GM12878 (cell line): Measurements from ENCODE around the gene KIF2A. TPM values are rescaled to one million over a fixed set of nuclear protein-coding genes. Genes with fewer than 3 reads are reported as not detected.

ENCODE experiments used
- ATAC-seq: fragments of 200-7000 bp; cut with Tn5 transposase; 3 replicates; pipeline ENCODE4 v1.9.1; 2020; ENCODE audit warnings: mild to moderate bottlenecking, moderate library complexity
- BruUV-seq: library from RNA; stranded (reverse); fragments of 400-500 nt; replicated peaks from 2 replicates; lab custom pipeline; 2021; lab: Mats Ljungman, UMichigan
- CTCF ChIA-PET: fragments of 300-600 bp; sonication (Branson Sonifier 250); formaldehyde crosslinking; extraction: SDS; loops from one replicate; lab custom pipeline; 2021; ENCODE audit warnings: inconsistent platforms; lab: Yijun Ruan, JAX
- POLR2A ChIA-PET: fragments of 350-600 bp; formaldehyde crosslinking; extraction: SDS; loops from one replicate; lab custom pipeline; 2021; ENCODE audit warnings: inconsistent platforms; lab: Charles Lee
- RAD21 ChIA-PET: fragments of 300-600 bp; sonication (Branson Sonifier 250); formaldehyde crosslinking; loops from one replicate; lab custom pipeline; 2023; ENCODE audit warnings: antibody characterized with exemption; ENCODE audit not compliant: unreplicated experiment; lab: Charles Lee
- SMC1A ChIA-PET: fragments of 300-600 bp; sonication (Branson Sonifier 250); formaldehyde crosslinking; loops from one replicate; lab custom pipeline; 2023; ENCODE audit not compliant: unreplicated experiment, uncharacterized antibody; lab: Charles Lee
- DNase-seq: peaks from one replicate; pipeline ENCODE4 v3.0.0-alpha.2; 2011; ENCODE audit warnings: low read depth, low spot score
- FAIRE-seq: peaks from 3 replicates; lab custom pipeline; 2011; peaks lifted over from hg19 to GRCh38; lab: Jason Lieb, UNC
- H2AFZ ChIP-seq: 2 replicates; pipeline ENCODE4 v1.6.0; 2011; ENCODE audit warnings: low read depth, low read length, control low read depth; ENCODE audit not compliant: control insufficient read depth
- H3K27ac ChIP-seq: 2 replicates; pipeline ENCODE4 v1.5.1; 2011; ENCODE audit warnings: control low read depth; ENCODE audit not compliant: control insufficient read depth, insufficient read depth
- H3K27me3 ChIP-seq, 2 experiments: replicated peaks in 1 of 2; 2 replicates each; pipeline versions ENCODE4 v1.6.0 to v1.6.1; 2011; ENCODE audit warnings: low read length in 1 of 2; ENCODE audit not compliant: control insufficient read depth in 2 of 2, insufficient read depth in 2 of 2
- H3K36me3 ChIP-seq, 2 experiments: 2 replicates each; pipeline ENCODE4 v1.5.1; 2011; ENCODE audit warnings: low read length in 1 of 2; ENCODE audit not compliant: control insufficient read depth in 2 of 2, insufficient read depth in 2 of 2
- H3K4me1 ChIP-seq: 2 replicates; pipeline ENCODE4 v1.6.1; 2011; ENCODE audit warnings: mild to moderate bottlenecking, low read length, moderate library complexity, mixed read lengths; ENCODE audit not compliant: control insufficient read depth, insufficient read depth
- H3K4me2 ChIP-seq: 2 replicates; pipeline ENCODE4 v1.6.0; 2011; ENCODE audit warnings: control low read depth; ENCODE audit not compliant: control insufficient read depth, insufficient read depth
- H3K4me3 ChIP-seq: fragments of 200-600 bp; sonication (generic); 2 replicates; pipeline ENCODE4 v1.5.1; 2016
- H3K79me2 ChIP-seq: 2 replicates; pipeline ENCODE4 v1.6.0; 2011; ENCODE audit warnings: low read length; ENCODE audit not compliant: control insufficient read depth, insufficient read depth
- H3K9ac ChIP-seq: 2 replicates; pipeline ENCODE4 v1.8.0; 2011; ENCODE audit warnings: low read length, control low read depth, mixed read lengths; ENCODE audit not compliant: control insufficient read depth, insufficient read depth
- H3K9me3 ChIP-seq: replicated peaks from 3 replicates; pipeline ENCODE4 v1.5.1; 2011; ENCODE audit warnings: mild to moderate bottlenecking, low read length; ENCODE audit not compliant: control insufficient read depth, insufficient read depth
- H4K20me1 ChIP-seq: 2 replicates; pipeline ENCODE4 v1.6.0; 2011; ENCODE audit not compliant: control insufficient read depth, insufficient read depth
- BHLHE40 ChIP-seq, 2 experiments: fragments of 450-650 bp in 1 of 2; IDR thresholded peaks; 2 replicates each; pipeline ENCODE4 v1.6.1; 2011 to 2017; ENCODE audit warnings: low read depth in 2 of 2, borderline replicate concordance in 1 of 2, improper control_type of control experiment in 1 of 2, low read length in 1 of 2, mild to moderate bottlenecking in 1 of 2
- CREB1 ChIP-seq: IDR thresholded peaks from 2 replicates; pipeline ENCODE4 v1.6.1; 2012; ENCODE audit warnings: low read depth, mild to moderate bottlenecking, inconsistent platforms
- EP300 ChIP-seq, 2 experiments: fragments of 150-350 bp in 1 of 2; IDR thresholded peaks; 2 replicates each; pipeline ENCODE4 v1.6.1; 2011 to 2012; ENCODE audit warnings: low read depth in 2 of 2, low read length in 2 of 2, borderline replicate concordance in 1 of 2, improper control_type of control experiment in 1 of 2, inconsistent platforms in 1 of 2; ENCODE audit not compliant: control insufficient read depth in 1 of 2
- ETV6 ChIP-seq, 2 experiments: fragments of 450-650 bp in 1 of 2; IDR thresholded peaks in 1 of 2; conservative IDR thresholded peaks in 1 of 2; 2 replicates each; pipeline ENCODE4 v1.6.1; 2014; ENCODE audit warnings: antibody characterized with exemption in 1 of 2, borderline replicate concordance in 1 of 2, low read depth in 1 of 2, mild to moderate bottlenecking in 1 of 2, moderate library complexity in 1 of 2
- GATAD2B ChIP-seq: fragments of 450-650 bp; conservative IDR thresholded peaks from 2 replicates; pipeline ENCODE4 v1.6.1; 2017; ENCODE audit warnings: low read depth, mild to moderate bottlenecking, moderate library complexity
- PML ChIP-seq: IDR thresholded peaks from 2 replicates; pipeline ENCODE4 v1.6.1; 2012; ENCODE audit warnings: low read length, inconsistent platforms
- WGBS: methylation state at CpG from one replicate; pipeline ENCODE4 v1.1.6; 2016; ENCODE audit warnings: low lambda C conversion rate; ENCODE audit not compliant: insufficient replicate concordance, insufficient coverage; ENCODE audit errors: missing lambda C conversion rate; 5-methylcytosine and 5-hydroxymethylcytosine counted together
- in situ Hi-C: fragments of 300-500 bp; cut with MboI; formaldehyde crosslinking; loops from 9 replicates; pipeline ENCODE4 v1.14.3; 2018; ENCODE audit warnings: mixed read lengths
- intact Hi-C: fragments of 100-400 bp; cut with micrococcal nuclease; formaldehyde crosslinking; loops from one replicate; pipeline ENCODE4 v1.14.2; 2022; ENCODE audit not compliant: unreplicated experiment
- polyA plus RNA-seq, 11 experiments: library from polyadenylated mRNA; depleted of rRNA in 4 of 11; unstranded in 6 of 11; stranded (reverse) in 5 of 11; fragments of >200 nt; fragmentation: Nextera tagmentation in 4 of 11; fragmentation: Illumina TruSeq in 1 of 11; extraction: Ambion mirVana in 4 of 11; extraction: Trizol in 1 of 11; gene quantifications; 1 replicate in 1 of 11; 2 replicates in 10 of 11; pipeline versions ENCODE4 v1.2.1 to v1.2.3, GENCODE V29; 2011 to 2016; ENCODE audit warnings: inconsistent platforms in 2 of 11, missing spikeins in 2 of 11, low read depth in 1 of 11
- total RNA-seq, 4 experiments: library from RNA; depleted of rRNA in 3 of 4; stranded (reverse); fragments of >200 nt in 3 of 4; fragmentation: Illumina TruSeq in 1 of 4; extraction: Trizol in 1 of 4; gene quantifications; 2 replicates each; pipeline versions ENCODE4 v1.2.1 to v1.2.3, GENCODE V29; 2013 to 2021
- TF ChIP-seq, protein P1 (sequence below): fragments of 450-650 bp; formaldehyde crosslinking; IDR thresholded peaks from 2 replicates; pipeline ENCODE4 v1.4.0; 2022; ENCODE audit warnings: mild to moderate bottlenecking, moderate library complexity

KIF2A gene
- total and polyA plus RNA-seq, 10 of the 15 experiments (the other 5 are each of a cell fraction or from before 2014, with no cell fraction given), result 35.9 to 124 (median 80.1) TPM

DNA sequence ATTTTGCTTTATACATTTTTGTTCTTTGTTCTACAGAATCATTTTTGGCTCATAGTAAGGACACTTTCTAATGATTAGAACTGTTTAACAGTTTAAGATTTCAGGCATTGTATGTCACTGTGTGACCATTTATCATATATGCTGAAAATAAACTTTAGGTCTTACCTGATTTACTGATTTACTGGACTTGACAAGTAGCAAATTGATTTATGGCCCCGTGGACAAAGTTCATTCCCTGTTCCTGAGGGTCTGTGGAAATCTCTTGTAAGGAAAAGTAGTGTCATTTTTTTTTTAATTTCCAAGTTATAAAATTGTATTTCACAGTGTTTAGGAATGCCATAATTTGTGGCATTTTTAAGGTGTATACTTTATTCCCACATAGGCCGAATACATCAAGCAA is 40.7 kb downstream of the KIF2A start:
- CTCF ChIA-PET, result interaction anchor here (1.5 to 3.7 kb wide), 2 partner anchors 8 to 122 kb away, joined by 4 to 21 read pairs; no protein-coding TSS in a partner anchor
- peaks cover 34% of the 10 kb centered on the region for H3K79me2 ChIP-seq
- no peak overlapping the region for H3K4me2 ChIP-seq
- TF ChIP-seq ETV6 (conservative IDR thresholded peaks at IDR 0.05 in 1 of 2, IDR thresholded peaks at IDR 0.05 in 1 of 2; ENCODE audit: borderline replicate concordance in 1 of 2, low read depth in 1 of 2) (no peak), BHLHE40 (IDR thresholded peaks at IDR 0.05; ENCODE audit: borderline replicate concordance in 1 of 2, low read depth in 2 of 2, low read length in 1 of 2) (no peak), GATAD2B (no peak)
- H3K4me3 ChIP-seq, result no peak overlapping the region
- H4K20me1 ChIP-seq, result no peaks in the 10 kb centered on the region
- SMC1A ChIA-PET, result interaction anchor here (1.0 to 1.6 kb wide), 2 partner anchors 38 to 122 kb away, joined by 4 to 5 read pairs; no protein-coding TSS in a partner anchor
- WGBS, result 100% methylated on average over 2 of the region's 2 CpGs
- H3K36me3 ChIP-seq, result peaks cover 0 to 12% of the 10 kb centered on the region in 2 experiments
- H3K27me3 ChIP-seq, result no peaks in the 10 kb centered on the region
- H3K27ac ChIP-seq, result no peak overlapping the region
- RAD21 ChIA-PET, result no interaction called here
- H3K4me1 ChIP-seq, result peaks cover 5% of the 10 kb centered on the region
- BruUV-seq, result no TSS peak
- ATAC-seq (no peak), FAIRE-seq (no peak), DNase-seq (no peak)
- H2AFZ ChIP-seq, result no peak overlapping the region
- intact Hi-C loops, result no loop called here
- H3K9ac ChIP-seq, result no peak overlapping the region
- no peaks in the 10 kb centered on the region for H3K9me3 ChIP-seq
- in situ Hi-C loops, result no loop called here
- POLR2A ChIA-PET, result no interaction called here

- H2AFZ ChIP-seq, result no peak overlapping the region
- WGBS, result 100% methylated on average over 1 of the region's 1 CpG
- ChIA-PET CTCF (no interaction called here), POLR2A (no interaction called here), RAD21 (no interaction called here), SMC1A (interaction anchor here (1.0 to 1.3 kb wide), 2 partner anchors 14 to 124 kb away, joined by 4 to 6 read pairs; no protein-coding TSS in a partner anchor)
- no peak overlapping the region for H3K9ac ChIP-seq
- no peaks in the 10 kb centered on the region for H3K27me3 ChIP-seq
- H3K4me1 ChIP-seq, result no peaks in the 10 kb centered on the region
- H3K4me3 ChIP-seq, result no peak overlapping the region
- H3K9me3 ChIP-seq, result no peaks in the 10 kb centered on the region
- peaks cover 25% of the 10 kb centered on the region for H3K79me2 ChIP-seq
- H3K36me3 ChIP-seq, result peaks cover 0 to 15% of the 10 kb centered on the region in 2 experiments
- no peak for ATAC-seq
- no peak for FAIRE-seq
- no peaks in the 10 kb centered on the region for H4K20me1 ChIP-seq
- no peak for TF ChIP-seq PML
- no peak for TF ChIP-seq CREB1
- TF ChIP-seq, protein P1, sequence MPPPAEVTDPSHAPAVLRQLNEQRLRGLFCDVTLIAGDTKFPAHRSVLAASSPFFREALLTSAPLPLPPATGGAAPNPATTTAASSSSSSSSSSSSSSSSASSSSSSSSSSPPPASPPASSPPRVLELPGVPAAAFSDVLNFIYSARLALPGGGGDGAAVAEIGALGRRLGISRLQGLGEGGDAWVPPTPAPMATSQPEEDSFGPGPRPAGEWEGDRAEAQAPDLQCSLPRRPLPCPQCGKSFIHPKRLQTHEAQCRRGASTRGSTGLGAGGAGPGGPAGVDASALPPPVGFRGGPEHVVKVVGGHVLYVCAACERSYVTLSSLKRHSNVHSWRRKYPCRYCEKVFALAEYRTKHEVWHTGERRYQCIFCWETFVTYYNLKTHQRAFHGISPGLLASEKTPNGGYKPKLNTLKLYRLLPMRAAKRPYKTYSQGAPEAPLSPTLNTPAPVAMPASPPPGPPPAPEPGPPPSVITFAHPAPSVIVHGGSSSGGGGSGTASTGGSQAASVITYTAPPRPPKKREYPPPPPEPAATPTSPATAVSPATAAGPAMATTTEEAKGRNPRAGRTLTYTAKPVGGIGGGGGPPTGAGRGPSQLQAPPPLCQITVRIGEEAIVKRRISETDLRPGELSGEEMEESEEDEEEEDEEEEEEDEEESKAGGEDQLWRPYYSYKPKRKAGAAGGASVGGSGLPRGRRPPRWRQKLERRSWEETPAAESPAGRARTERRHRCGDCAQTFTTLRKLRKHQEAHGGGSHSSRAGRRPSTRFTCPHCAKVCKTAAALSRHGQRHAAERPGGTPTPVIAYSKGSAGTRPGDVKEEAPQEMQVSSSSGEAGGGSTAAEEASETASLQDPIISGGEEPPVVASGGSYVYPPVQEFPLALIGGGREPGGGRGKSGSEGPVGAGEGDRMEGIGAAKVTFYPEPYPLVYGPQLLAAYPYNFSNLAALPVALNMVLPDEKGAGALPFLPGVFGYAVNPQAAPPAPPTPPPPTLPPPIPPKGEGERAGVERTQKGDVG, result no peak
- no peak for TF ChIP-seq EP300 (IDR thresholded peaks at IDR 0.05; ENCODE audit: borderline replicate concordance in 1 of 2, control insufficient read depth in 1 of 2, low read depth in 2 of 2, low read length in 2 of 2)
- no peak overlapping the region for H3K4me2 ChIP-seq
- no peak overlapping the region for H3K27ac ChIP-seq
- DNase-seq, result no peak
- intact Hi-C loops, result no loop called here
- BruUV-seq, result no TSS peak
- in situ Hi-C loops, result no loop called here
Observed at GRCh38 chr5:62347928-62348327, 41.9 kb downstream of the KIF2A start.
